ENCODE results near the gene MAGI2. TPM values are rescaled to one million over a fixed set of nuclear protein-coding genes. Genes with fewer than 3 reads are reported as not detected.

The MAGI2 gene
- total and polyA plus RNA-seq, 2 of the 13 experiments (the other 11 are each of a cell fraction or from before 2014, with no cell fraction given) = 1.5 to 3.8 TPM

GRCh38 chr7:78779788-78780187, 673.7 kb downstream of the MAGI2 start:
- no peak overlapping the region for H3K4me3 ChIP-seq (replicated peaks in 1 of 3; ENCODE audit: insufficient read depth in 1 of 3, low read depth in 2 of 3, low read length in 3 of 3)
- ATAC-seq = no peak
- H3K27me3 ChIP-seq (ENCODE audit: control insufficient read depth in 1 of 2, insufficient read depth in 2 of 2, low read length in 2 of 2) = no peaks in the 10 kb centered on the region
- no peak overlapping the region for H3K4me2 ChIP-seq (ENCODE audit: low read depth, low read length)
- no peak for FAIRE-seq
- no TSS peak for BruUV-seq (replicated peaks)
- no peak overlapping the region for H3K9ac ChIP-seq (ENCODE audit: insufficient read depth, low read depth, low read length)
- no peaks in the 10 kb centered on the region for H3K79me2 ChIP-seq (ENCODE audit: insufficient read depth, low read length)
- no peaks in the 10 kb centered on the region for H3K4me1 ChIP-seq (ENCODE audit: insufficient read depth, low read length)
- ChIA-PET CTCF (ENCODE audit: low intra/inter-chr PET ratio, low total read pairs) (no interaction called here), POLR2A (no interaction called here)
- in situ Hi-C loops (cut with HindIII; ENCODE audit: extremely low pct_ligation_motif_present, low pct_unique_long_range_greater_than_20kb) = no loop called here
- no peaks in the 10 kb centered on the region for H3K9me3 ChIP-seq (ENCODE audit: low read length)
- no peak overlapping the region for H2AFZ ChIP-seq (ENCODE audit: low read length)
- intact Hi-C loops (cut with micrococcal nuclease; ENCODE audit: unreplicated experiment) = no loop called here
- 96% methylated on average over 2 of the region's 2 CpGs for WGBS (ENCODE audit: low lambda C conversion rate)
- no peaks in the 10 kb centered on the region for H4K20me1 ChIP-seq (ENCODE audit: insufficient read depth, low read length)
- no peaks in the 10 kb centered on the region for H3K36me3 ChIP-seq (replicated peaks in 1 of 2; ENCODE audit: control insufficient read depth in 1 of 2, insufficient read depth in 2 of 2, low read length in 2 of 2)
- TF ChIP-seq ZNF619 (CRISPR knock-in tag; IDR thresholded peaks at IDR 0.05) = no peak
- TF ChIP-seq ZNF678 (CRISPR knock-in tag; IDR thresholded peaks at IDR 0.05) = no peak
- TF ChIP-seq, protein P1, sequence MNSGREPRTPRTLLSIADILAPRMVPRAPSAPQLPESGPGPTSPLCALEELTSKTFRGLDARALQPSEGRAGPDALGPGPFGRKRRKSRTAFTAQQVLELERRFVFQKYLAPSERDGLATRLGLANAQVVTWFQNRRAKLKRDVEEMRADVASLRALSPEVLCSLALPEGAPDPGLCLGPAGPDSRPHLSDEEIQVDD (CRISPR knock-in tag; IDR thresholded peaks at IDR 0.05; ENCODE audit: borderline replicate concordance) = no peak
- TF ChIP-seq ISX (CRISPR knock-in tag; conservative IDR thresholded peaks at IDR 0.05) = no peak
- TF ChIP-seq, protein P2, sequence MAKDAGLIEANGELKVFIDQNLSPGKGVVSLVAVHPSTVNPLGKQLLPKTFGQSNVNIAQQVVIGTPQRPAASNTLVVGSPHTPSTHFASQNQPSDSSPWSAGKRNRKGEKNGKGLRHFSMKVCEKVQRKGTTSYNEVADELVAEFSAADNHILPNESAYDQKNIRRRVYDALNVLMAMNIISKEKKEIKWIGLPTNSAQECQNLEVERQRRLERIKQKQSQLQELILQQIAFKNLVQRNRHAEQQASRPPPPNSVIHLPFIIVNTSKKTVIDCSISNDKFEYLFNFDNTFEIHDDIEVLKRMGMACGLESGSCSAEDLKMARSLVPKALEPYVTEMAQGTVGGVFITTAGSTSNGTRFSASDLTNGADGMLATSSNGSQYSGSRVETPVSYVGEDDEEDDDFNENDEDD (CRISPR knock-in tag; IDR thresholded peaks at IDR 0.05; ENCODE audit: borderline replicate concordance) = no peak
- TF ChIP-seq ZNF264 (CRISPR knock-in tag; IDR thresholded peaks at IDR 0.05) = no peak
- no peak for TF ChIP-seq ZBTB8A (CRISPR knock-in tag; IDR thresholded peaks at IDR 0.05; ENCODE audit: borderline replicate concordance, low read depth)
- no peak for TF ChIP-seq SUZ12 (IDR thresholded peaks at IDR 0.05; ENCODE audit: low read depth, low read length)
- TF ChIP-seq ZNF557 (CRISPR knock-in tag; IDR thresholded peaks at IDR 0.05) = no peak
- no peak overlapping the region for H3K27ac ChIP-seq (ENCODE audit: extremely low read length, insufficient read depth, low read length)
- DNase-seq (ENCODE audit: low spot score) = no peak
